Duodenal mucosa (tissue), 2 donors: ENCODE results near the gene DIDO1.

Experiments used
- H3K27ac ChIP-seq: one replicate; pipeline ENCODE4 v1.7.0; 2013; ENCODE audit warnings: low read depth, low read length
- H3K27me3 ChIP-seq, 2 donors: one replicate each; pipeline ENCODE4 v1.7.0; 2013; ENCODE audit warnings: low read length in 2 of 2, control low read depth in 1 of 2; ENCODE audit not compliant: insufficient read depth in 2 of 2, control insufficient read depth in 1 of 2
- H3K36me3 ChIP-seq, 2 donors: one replicate each; pipeline ENCODE4 v1.7.0; 2013; ENCODE audit warnings: low read length in 2 of 2, control low read depth in 1 of 2; ENCODE audit not compliant: insufficient read depth in 2 of 2, control insufficient read depth in 1 of 2
- H3K4me1 ChIP-seq, 2 donors: one replicate each; pipeline ENCODE4 v1.7.0; 2013; ENCODE audit warnings: low read length in 2 of 2, control low read depth in 1 of 2; ENCODE audit not compliant: insufficient read depth in 2 of 2, control insufficient read depth in 1 of 2
- H3K4me3 ChIP-seq, 2 donors: one replicate each; pipeline ENCODE4 v1.7.0; 2013; ENCODE audit warnings: low read length in 2 of 2, low read depth in 1 of 2
- H3K9ac ChIP-seq, 2 donors: one replicate each; pipeline ENCODE4 v1.7.0; 2013; ENCODE audit warnings: low read length in 2 of 2, low read depth in 1 of 2
- H3K9me3 ChIP-seq, 2 donors: one replicate each; pipeline ENCODE4 v1.7.0; 2013; ENCODE audit warnings: low read length in 2 of 2, control low read depth in 1 of 2; ENCODE audit not compliant: control insufficient read depth in 1 of 2

DIDO1 gene

DNA sequence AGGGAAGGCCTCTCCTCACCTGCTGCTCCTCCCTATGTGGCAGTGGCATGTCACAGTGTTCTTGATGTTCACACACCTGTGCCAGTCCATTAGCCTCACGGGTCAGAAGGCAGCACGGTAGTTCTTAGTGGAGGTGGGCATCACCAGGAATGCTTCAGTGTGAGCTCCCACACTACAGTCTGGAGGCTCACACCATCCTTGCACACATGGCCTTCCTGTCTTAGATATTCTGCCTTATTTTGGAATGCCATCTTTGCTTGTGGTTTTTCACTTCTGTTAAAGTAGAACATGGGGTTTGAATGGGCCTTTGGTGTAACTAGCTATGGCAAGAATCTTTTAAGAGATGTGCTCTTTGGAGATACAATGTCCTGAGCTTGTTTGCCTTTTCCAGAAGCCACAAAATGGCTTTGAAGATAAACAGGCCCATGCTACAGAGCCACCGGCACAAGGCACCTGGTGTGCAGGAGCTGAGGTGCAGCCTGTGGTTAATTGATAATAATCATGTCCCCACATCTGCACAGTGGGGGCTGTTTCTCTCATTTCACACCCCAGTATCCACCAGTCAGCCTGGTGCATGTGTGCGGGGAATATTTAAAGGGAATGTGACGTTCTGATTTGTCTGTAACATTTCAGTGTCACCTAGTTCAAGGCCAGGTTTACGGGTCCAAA, 23.0 kb upstream of the DIDO1 start:
- no peaks in the 10 kb centered on the region for H3K9me3 ChIP-seq
- H3K4me3 ChIP-seq, result no peak overlapping the region
- peaks cover 20 to 45% of the 10 kb centered on the region in 2 donors for H3K36me3 ChIP-seq
- no peak overlapping the region for H3K27ac ChIP-seq
- no peak overlapping the region for H3K9ac ChIP-seq
- peaks cover 12 to 22% of the 10 kb centered on the region in 2 donors for H3K4me1 ChIP-seq
- no peaks in the 10 kb centered on the region for H3K27me3 ChIP-seq

DNA sequence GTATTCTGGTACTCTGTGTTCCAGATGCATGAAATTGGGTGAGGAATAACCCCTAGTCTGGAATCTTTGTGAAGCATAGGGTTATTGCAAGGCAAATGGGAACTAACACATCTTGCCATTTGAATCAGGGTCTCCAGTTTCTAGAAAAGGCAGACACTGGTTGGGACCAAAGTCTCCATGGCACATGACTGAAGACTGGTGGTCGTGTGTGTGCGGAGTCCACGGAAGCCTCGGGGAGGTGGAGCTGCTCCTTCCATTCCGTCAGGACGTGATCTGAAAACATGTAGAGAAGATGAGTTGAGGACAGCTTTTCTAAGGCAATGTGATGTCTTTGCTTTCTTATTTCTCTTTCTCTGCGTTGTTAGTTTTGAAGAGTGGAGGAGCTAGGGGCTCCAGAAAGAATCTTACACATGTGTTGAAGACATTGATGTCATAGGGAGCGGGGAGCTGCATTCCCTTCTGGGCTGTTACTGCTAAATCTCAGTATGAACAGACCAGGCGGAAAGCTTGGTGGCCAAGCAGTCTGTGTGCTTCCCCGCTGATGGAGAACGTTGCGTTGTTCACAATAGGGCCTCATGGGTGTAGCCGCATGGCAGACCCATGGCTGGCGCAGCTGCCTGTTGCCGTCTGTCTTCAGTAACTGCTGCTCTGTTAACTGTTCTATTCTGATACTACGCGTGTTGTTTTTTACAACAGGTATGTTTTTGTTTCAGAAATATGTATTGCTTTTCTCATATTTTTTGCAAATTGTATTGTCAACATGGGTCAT, 21.4 kb upstream of the DIDO1 start:
- Histone ChIP-seq H3K4me1 (peaks cover 5 to 10% of the 10 kb centered on the region in 2 donors), H3K4me3 (no peak overlapping the region), H3K36me3 (peaks cover 28 to 61% of the 10 kb centered on the region in 2 donors)

DNA sequence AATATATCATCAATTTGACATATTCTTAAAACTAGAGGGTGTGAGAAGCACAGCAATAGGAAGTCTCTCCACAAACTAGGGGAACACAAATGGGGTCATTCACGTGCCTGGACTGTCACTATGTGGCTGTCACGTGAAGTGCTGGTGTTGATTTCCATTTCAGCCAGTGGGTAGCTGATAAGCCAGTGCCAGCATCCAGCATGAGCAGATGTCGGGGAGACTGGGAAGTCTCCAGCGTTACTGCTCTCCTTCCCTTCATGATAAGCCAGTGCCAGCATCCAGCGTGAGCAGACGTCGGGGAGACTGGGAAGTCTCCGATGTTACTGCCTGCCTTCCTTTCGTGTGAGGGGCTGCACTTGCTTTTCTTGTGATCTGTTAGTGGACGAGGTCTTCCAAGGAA, 20.6 kb upstream of the DIDO1 start:
- Histone ChIP-seq H3K4me3 (no peak overlapping the region), H3K36me3 (peaks cover 28 to 66% of the 10 kb centered on the region in 2 donors), H3K27ac (no peak overlapping the region), H3K9me3 (no peaks in the 10 kb centered on the region), H3K27me3 (no peaks in the 10 kb centered on the region), H3K9ac (no peak overlapping the region), H3K4me1 (peaks cover 3 to 5% of the 10 kb centered on the region in 2 donors)

More for the DNA sequence above, 21.4 kb upstream of the DIDO1 start:
- Histone ChIP-seq H3K9me3 (no peaks in the 10 kb centered on the region), H3K27ac (no peak overlapping the region), H3K9ac (no peak overlapping the region), H3K27me3 (no peaks in the 10 kb centered on the region)

DNA sequence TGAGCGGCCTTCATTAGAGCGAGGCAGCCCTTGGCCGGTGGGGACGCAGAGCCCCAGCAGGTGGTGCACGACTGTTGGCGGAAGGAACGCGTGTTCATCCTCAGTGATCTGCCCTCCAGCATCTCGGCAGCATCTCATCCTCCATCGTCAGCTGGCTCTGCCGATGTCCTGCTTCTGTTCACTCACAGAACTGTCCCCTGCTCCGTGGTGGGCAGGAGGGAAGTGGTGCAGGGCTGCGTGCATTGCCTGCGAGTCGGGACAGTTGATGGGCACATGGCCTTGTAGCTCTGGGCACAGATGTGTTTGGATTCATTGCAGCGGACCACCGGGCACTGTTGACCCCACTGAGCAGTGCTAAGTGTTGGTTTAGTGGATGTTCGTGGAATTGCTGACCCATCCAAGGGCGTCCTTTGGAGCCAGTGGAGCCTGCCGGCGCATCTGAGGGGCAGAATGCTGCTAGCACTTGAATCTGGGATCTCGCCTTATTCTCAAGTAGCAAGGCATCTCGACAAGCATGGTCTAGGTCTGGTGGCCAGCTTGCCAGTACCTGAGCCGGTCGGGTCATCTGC, 19.6 kb upstream of the DIDO1 start:
- Histone ChIP-seq H3K4me1 (peaks cover 0 to 2% of the 10 kb centered on the region in 2 donors), H3K9me3 (no peaks in the 10 kb centered on the region), H3K4me3 (no peak overlapping the region), H3K9ac (no peak overlapping the region), H3K27me3 (no peaks in the 10 kb centered on the region), H3K36me3 (peaks cover 28 to 73% of the 10 kb centered on the region in 2 donors), H3K27ac (no peak overlapping the region)

DNA sequence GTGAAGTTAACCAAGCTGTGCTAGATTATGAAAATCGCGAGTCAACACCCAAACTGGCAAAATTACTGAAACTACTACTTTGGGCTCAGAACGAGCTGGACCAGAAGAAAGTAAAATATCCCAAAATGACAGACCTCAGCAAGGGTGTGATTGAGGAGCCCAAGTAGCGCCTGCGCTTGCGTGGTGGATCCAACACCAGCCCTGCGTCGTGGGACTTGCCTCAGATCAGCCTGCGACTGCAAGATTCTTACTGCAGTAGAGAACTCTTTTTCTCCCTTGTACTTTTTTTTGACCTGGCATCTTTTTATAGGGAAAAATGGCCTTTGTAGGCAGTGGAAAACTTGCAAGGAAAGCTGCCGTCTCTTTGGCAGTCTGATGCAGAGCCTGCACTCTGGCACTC, 18.4 kb upstream of the DIDO1 start:
- H3K27me3 ChIP-seq, result no peaks in the 10 kb centered on the region
- no peaks in the 10 kb centered on the region for H3K9me3 ChIP-seq
- H3K4me1 ChIP-seq, result peaks cover 1 to 8% of the 10 kb centered on the region in 2 donors
- H3K9ac ChIP-seq, result no peak overlapping the region
- no peak overlapping the region for H3K27ac ChIP-seq
- no peak overlapping the region for H3K4me3 ChIP-seq
- peaks cover 28 to 73% of the 10 kb centered on the region in 2 donors for H3K36me3 ChIP-seq

DNA sequence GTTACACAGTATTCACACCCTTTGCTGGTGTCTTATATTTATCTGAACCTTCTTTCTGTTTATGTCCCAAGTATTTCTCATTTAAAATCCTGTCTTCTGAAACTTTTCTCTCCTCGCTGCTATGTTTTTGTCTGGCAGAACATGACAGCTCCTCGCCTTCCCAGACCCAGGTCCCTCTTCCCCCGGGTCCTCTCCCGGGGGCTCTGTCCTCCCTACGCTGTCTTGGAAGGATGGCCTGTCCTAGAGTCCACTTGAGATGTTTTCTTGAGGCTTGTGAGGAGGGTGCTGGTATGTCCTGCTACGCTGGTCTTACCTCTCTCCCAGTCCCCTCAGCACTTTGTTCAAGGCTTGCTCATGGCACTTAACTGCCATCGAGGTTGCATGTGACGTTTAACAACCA, 17.9 kb upstream of the DIDO1 start:
- Histone ChIP-seq H3K9me3 (no peaks in the 10 kb centered on the region), H3K27ac (no peak overlapping the region)

DNA sequence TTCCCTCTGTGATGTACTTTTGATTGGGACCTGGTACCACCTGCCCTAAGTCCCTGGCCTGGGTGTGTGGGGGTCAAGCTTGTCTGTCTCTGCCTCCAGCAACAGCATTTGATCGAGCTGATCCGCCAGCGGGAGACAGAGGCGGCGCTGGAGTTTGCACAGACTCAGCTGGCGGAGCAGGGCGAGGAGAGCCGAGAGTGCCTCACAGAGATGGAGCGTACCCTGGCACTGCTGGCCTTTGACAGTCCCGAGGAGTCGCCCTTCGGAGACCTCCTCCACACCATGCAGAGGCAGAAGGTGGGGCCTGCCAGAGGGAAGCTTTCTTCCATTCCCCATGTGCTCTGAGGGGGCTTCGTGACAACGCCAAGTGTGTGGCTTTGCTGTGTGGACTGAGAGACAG, 17.1 kb upstream of the DIDO1 start:
- H3K27me3 ChIP-seq, result no peaks in the 10 kb centered on the region
- H3K27ac ChIP-seq, result no peak overlapping the region
- no peak overlapping the region for H3K9ac ChIP-seq
- H3K4me1 ChIP-seq, result peaks cover 10 to 17% of the 10 kb centered on the region in 2 donors
- H3K4me3 ChIP-seq, result no peak overlapping the region
- no peaks in the 10 kb centered on the region for H3K9me3 ChIP-seq
- peaks cover 21 to 66% of the 10 kb centered on the region in 2 donors for H3K36me3 ChIP-seq

More for the DNA sequence above, 17.9 kb upstream of the DIDO1 start:
- Histone ChIP-seq H3K36me3 (peaks cover 25 to 71% of the 10 kb centered on the region in 2 donors), H3K4me1 (peaks cover 7 to 13% of the 10 kb centered on the region in 2 donors), H3K27me3 (no peaks in the 10 kb centered on the region), H3K4me3 (no peak overlapping the region), H3K9ac (no peak overlapping the region)

DNA sequence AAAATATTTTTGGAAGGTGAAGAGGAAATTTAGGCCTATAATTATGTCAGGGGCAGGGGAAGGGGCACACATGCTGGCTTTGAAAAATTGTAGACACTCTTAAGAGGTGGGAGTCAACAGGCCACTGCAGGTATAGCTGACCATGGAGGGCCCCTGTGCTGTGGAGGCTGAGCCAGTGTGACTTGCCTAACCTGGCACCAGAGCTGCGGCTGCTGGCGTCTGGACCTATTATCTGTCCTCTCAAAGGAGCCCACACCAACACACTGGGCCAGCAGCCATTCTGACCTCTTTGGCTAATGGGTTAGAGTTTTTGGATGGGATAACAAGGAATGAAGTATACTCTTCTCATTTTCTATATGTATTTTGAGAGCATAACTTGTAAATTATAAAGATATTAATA, 16.2 kb upstream of the DIDO1 start:
- Histone ChIP-seq H3K9me3 (no peaks in the 10 kb centered on the region), H3K27ac (no peak overlapping the region), H3K9ac (no peak overlapping the region), H3K4me1 (peaks cover 10 to 17% of the 10 kb centered on the region in 2 donors), H3K4me3 (no peak overlapping the region), H3K27me3 (no peaks in the 10 kb centered on the region), H3K36me3 (peaks cover 21 to 57% of the 10 kb centered on the region in 2 donors)

DNA sequence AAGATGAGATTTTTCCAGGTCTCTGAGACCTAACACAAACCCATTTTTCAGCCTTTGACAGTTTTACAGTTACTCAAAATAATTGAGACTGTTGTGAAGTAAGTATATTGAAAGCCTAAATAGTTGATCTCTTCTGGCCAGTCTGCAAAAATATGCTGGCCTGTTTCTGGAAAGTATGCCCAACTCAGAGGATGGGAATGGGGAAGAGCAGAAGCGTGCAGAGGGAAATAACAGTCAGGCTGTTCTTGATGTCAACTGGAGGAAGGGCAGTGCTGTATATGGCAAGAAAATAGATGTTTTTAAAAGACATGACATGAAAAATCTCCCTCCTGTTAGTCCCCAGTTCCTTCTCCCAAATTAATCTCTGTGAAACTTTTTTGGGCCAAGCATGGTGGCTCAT, 15.5 kb upstream of the DIDO1 start:
- peaks cover 10 to 19% of the 10 kb centered on the region in 2 donors for H3K4me1 ChIP-seq
- H3K36me3 ChIP-seq, result peaks cover 21 to 52% of the 10 kb centered on the region in 2 donors
- H3K4me3 ChIP-seq, result no peak overlapping the region
- H3K27me3 ChIP-seq, result no peaks in the 10 kb centered on the region
- no peak overlapping the region for H3K27ac ChIP-seq
- H3K9me3 ChIP-seq, result no peaks in the 10 kb centered on the region
- H3K9ac ChIP-seq, result no peak overlapping the region

DNA sequence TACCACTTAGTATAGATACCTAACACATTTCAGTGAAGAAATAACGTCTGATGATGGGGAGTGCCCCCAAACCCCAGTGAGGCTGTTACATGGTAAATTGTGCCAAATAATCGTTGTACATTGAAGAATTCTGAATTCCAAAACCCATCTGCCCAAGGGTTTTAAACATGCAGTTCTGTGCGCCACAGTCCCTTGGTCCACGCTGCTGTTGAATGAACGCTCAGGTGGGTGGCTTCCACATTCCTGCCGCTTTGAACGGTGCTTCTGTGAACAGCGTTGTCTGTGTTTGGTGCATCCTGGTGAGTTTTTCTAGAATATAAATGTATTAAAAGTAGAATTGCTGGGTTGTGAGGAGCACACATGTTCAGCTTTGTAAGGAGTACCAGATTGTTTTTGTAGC, 14.6 kb upstream of the DIDO1 start:
- no peak overlapping the region for H3K4me3 ChIP-seq
- no peak overlapping the region for H3K27ac ChIP-seq
- H3K27me3 ChIP-seq, result no peaks in the 10 kb centered on the region
- H3K9ac ChIP-seq, result no peak overlapping the region
- H3K4me1 ChIP-seq, result peaks cover 11 to 27% of the 10 kb centered on the region in 2 donors
- peaks cover 22 to 43% of the 10 kb centered on the region in 2 donors for H3K36me3 ChIP-seq
- no peaks in the 10 kb centered on the region for H3K9me3 ChIP-seq
